ENCODE results near the gene KCTD5. TPM values are rescaled to one million over a fixed set of nuclear protein-coding genes. Genes with fewer than 3 reads are reported as not detected.
"Not testable (repeated sequence)": the region's sequence is repeated elsewhere in the genome, so short reads cannot be mapped to it uniquely, and the experiment has no call there.

The KCTD5 gene
- total RNA-seq (10 to 100 TPM; 19.5 to 29.1 (median 26.3) TPM), total RNA-seq (17.3 to 91.9 (median 34.1) reads per million in 29 experiments)
- total RNA-seq (2013) = 13.7 TPM

DNA sequence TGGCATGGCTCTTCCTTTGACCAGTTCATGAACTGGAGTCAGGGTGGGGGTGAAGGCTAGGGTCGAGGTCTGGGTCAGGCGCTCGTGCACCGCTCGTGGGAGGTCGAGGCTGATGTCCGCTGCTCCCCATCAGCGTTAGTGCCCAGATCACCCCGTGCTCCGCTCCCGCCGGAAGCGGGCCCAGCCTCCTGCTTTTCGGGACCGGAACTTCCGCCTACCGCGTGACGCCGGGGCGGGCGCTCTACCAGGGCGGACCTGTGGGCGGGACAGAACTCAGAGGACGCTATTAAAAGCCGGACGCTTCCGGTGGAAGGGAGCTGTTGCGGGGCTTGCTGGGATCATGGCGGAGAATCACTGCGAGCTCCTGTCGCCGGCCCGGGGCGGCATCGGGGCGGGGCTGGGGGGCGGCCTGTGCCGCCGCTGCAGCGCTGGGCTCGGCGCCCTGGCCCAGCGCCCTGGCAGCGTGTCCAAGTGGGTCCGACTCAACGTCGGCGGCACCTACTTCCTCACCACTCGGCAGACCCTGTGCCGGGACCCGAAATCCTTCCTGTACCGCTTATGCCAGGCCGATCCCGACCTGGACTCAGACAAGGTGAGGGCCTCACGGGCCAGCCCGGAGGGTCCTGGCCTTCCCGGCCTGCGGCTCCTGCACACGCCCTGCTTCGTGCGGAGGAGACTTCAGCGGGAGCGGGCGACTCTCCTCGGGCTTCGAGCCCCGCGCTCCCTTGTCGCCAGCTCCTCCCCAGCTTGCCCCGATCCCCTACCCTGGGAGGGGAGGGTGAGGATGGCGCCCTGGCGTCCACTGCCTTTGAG, at the start of gene KCTD5:
TSS of gene KCTD5 (plus strand) at position 315 of the 813 bp plus-strand sequence. CDS start at position 341, 26 bp downstream.
- CTCF ChIA-PET = interaction anchor here in 1 of 2 donors (0.5 to 1.7 kb wide), 5 partner anchors 9 to 910 kb away, joined by 3 to 7 read pairs (median 3); partner anchors contain the start of genes EME2 and MRPS34
- Mint-ChIP-seq H3K4me3 (peak within 1 kb of the TSS; percentile 92 to 97 (median 94)), H3K27me3 (no peaks in the 10 kb centered on the region), H3K9me3 (no peaks in the 10 kb centered on the region), H3K36me3 (no peaks in the 10 kb centered on the region), H3K4me1 (peaks cover 17 to 34% (median 29%) of the 10 kb centered on the region in 3 donors), H3K27ac (peak within 1 kb of the TSS; percentile 91 to 92)
- no peaks in the 10 kb centered on the region for H3K9me3 ChIP-seq
- DNase-seq (peak; percentile 87 to 99 (median 94)), ATAC-seq (replicated peaks in 1 of 4) (peak; percentile 95 to 97 (median 96))
- H3K4me1 ChIP-seq (ENCODE audit: control insufficient read depth in 1 of 2, extremely low read depth in 1 of 2, insufficient read depth in 2 of 2, low read length in 2 of 2) = peaks cover 5 to 36% of the 10 kb centered on the region in 2 experiments
- WGBS (ENCODE audit: insufficient coverage) = 0% methylated on average over 57 of the region's 73 CpGs
- peak within 1 kb of the TSS; percentile 83 for H3K27ac ChIP-seq (ENCODE audit: low read length)
- no peaks in the 10 kb centered on the region for H3K36me3 ChIP-seq (ENCODE audit: control insufficient read depth in 2 of 2, extremely low read depth in 1 of 2, insufficient read depth in 1 of 2, low read length in 1 of 2)
- POLR2A ChIA-PET = interaction anchor here in 1 of 2 donors (1.0 kb wide), 1 partner anchor 527 kb away, joined by 5 read pairs; the partner anchor contains the start of gene TRAF7
- H3K27me3 ChIP-seq (replicated peaks in 1 of 2; ENCODE audit: control insufficient read depth in 2 of 2, extremely low read depth in 1 of 2, insufficient read depth in 2 of 2, low read length in 1 of 2) = no peaks in the 10 kb centered on the region
- peak within 1 kb of the TSS; percentile 94 to 95 for H3K4me3 ChIP-seq (ENCODE audit: control insufficient read depth in 1 of 2, extremely low read depth in 1 of 2, low read length in 1 of 2)

- DNase-seq = peak in 27 of 35 experiments; percentile 6 to 64 (median 38)
- H3K4me3 Mint-ChIP-seq; H3K4me3 ChIP-seq (ENCODE audit: control insufficient read depth in 1 of 2, extremely low read depth in 1 of 2, low read length in 1 of 2); H3K27me3 Mint-ChIP-seq; H3K4me1 ChIP-seq (ENCODE audit: control insufficient read depth in 1 of 2, extremely low read depth in 1 of 2, insufficient read depth in 2 of 2, low read length in 2 of 2); H3K27ac ChIP-seq (ENCODE audit: low read length); H3K36me3 ChIP-seq (ENCODE audit: control insufficient read depth in 2 of 2, extremely low read depth in 1 of 2, insufficient read depth in 1 of 2, low read length in 1 of 2); H3K9me3 Mint-ChIP-seq; H3K36me3 Mint-ChIP-seq; H3K9me3 ChIP-seq; POLR2A ChIA-PET; H3K27me3 ChIP-seq (replicated peaks in 1 of 2; ENCODE audit: control insufficient read depth in 2 of 2, extremely low read depth in 1 of 2, insufficient read depth in 2 of 2, low read length in 1 of 2); H3K4me1 Mint-ChIP-seq; H3K27ac Mint-ChIP-seq; CTCF ChIA-PET: not testable (repeated sequence)
- ATAC-seq (replicated peaks in 1 of 4) = peak; percentile 72 to 93 (median 84)
- no CpG with 5 or more reads among the region's 12 CpGs for WGBS (ENCODE audit: insufficient coverage)
These were observed 43.1 kb upstream of the KCTD5 start for GRCh38 chr16:2639071-2639721.

DNA sequence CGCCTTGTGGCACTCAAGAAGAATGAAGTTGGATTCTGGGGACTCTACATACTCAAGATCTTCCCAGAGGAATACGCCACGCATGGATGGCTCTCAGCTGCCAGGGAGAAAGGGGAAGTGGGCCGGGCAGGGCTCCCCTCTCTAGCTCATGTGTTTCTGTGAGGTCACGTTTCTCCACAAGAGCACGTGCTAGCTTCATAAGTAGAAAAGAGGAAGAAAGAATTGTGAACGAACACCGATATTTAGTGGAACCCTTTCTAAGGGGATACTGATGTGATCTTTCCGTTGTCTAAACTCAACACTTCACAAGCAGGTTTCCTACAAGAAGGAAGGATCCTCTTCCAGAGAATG, 42.6 kb upstream of the KCTD5 start:
- H3K27me3 ChIP-seq (replicated peaks in 1 of 2; ENCODE audit: control insufficient read depth in 2 of 2, extremely low read depth in 1 of 2, insufficient read depth in 2 of 2, low read length in 1 of 2) = not testable (repeated sequence)

DNA sequence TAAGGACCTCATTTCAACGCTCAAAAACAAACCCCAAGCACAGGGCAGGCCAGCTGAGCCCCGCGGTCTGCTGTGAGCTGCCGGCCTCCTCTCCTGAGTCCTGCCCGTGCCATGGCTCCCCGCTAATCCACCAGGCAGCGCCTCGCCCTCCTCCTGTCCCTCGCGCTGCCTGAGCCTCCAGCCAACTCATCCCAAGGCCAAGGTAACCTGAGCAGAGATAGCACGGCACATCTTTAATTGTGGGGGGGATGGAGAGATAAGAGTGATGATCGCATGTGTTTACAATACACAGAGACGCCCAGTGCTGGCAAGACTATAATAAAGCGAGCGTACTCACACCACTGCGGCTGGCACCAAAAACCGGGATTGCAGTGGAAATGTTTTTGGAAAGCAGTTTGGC, 39.8 kb upstream of the KCTD5 start:
- H3K4me1 ChIP-seq (ENCODE audit: control insufficient read depth in 1 of 2, extremely low read depth in 1 of 2, insufficient read depth in 2 of 2, low read length in 2 of 2); H3K27ac Mint-ChIP-seq; H3K27me3 Mint-ChIP-seq; POLR2A ChIA-PET; H3K36me3 ChIP-seq (ENCODE audit: control insufficient read depth in 2 of 2, extremely low read depth in 1 of 2, insufficient read depth in 1 of 2, low read length in 1 of 2); H3K4me3 ChIP-seq (ENCODE audit: control insufficient read depth in 1 of 2, extremely low read depth in 1 of 2, low read length in 1 of 2); ATAC-seq (replicated peaks in 1 of 4); H3K9me3 ChIP-seq; CTCF ChIA-PET; H3K36me3 Mint-ChIP-seq; DNase-seq; H3K4me3 Mint-ChIP-seq; H3K9me3 Mint-ChIP-seq; H3K27me3 ChIP-seq (replicated peaks in 1 of 2; ENCODE audit: control insufficient read depth in 2 of 2, extremely low read depth in 1 of 2, insufficient read depth in 2 of 2, low read length in 1 of 2); H3K27ac ChIP-seq (ENCODE audit: low read length); H3K4me1 Mint-ChIP-seq: not testable (repeated sequence)
- no CpG with 5 or more reads among the region's 17 CpGs for WGBS (ENCODE audit: insufficient coverage)

More for the DNA sequence above, 42.6 kb upstream of the KCTD5 start:
- H3K27me3 Mint-ChIP-seq; H3K36me3 ChIP-seq (ENCODE audit: control insufficient read depth in 2 of 2, extremely low read depth in 1 of 2, insufficient read depth in 1 of 2, low read length in 1 of 2); H3K27ac ChIP-seq (ENCODE audit: low read length); H3K4me3 Mint-ChIP-seq; DNase-seq; H3K9me3 Mint-ChIP-seq; POLR2A ChIA-PET; H3K4me1 Mint-ChIP-seq; H3K36me3 Mint-ChIP-seq; H3K9me3 ChIP-seq; H3K4me3 ChIP-seq (ENCODE audit: control insufficient read depth in 1 of 2, extremely low read depth in 1 of 2, low read length in 1 of 2); H3K27ac Mint-ChIP-seq; CTCF ChIA-PET; H3K4me1 ChIP-seq (ENCODE audit: control insufficient read depth in 1 of 2, extremely low read depth in 1 of 2, insufficient read depth in 2 of 2, low read length in 2 of 2): not testable (repeated sequence)
- no CpG with 5 or more reads among the region's 9 CpGs for WGBS (ENCODE audit: insufficient coverage)
- ATAC-seq (replicated peaks in 1 of 4) = peak in 1 of 4 experiments; percentile 16

GRCh38 chr16:2644754-2645453, 37.4 kb upstream of the KCTD5 start:
- ATAC-seq (replicated peaks in 1 of 4); H3K27ac Mint-ChIP-seq; DNase-seq; H3K27me3 Mint-ChIP-seq; H3K9me3 Mint-ChIP-seq; H3K36me3 Mint-ChIP-seq; POLR2A ChIA-PET; H3K9me3 ChIP-seq; H3K27ac ChIP-seq (ENCODE audit: low read length); CTCF ChIA-PET; H3K27me3 ChIP-seq (replicated peaks in 1 of 2; ENCODE audit: control insufficient read depth in 2 of 2, extremely low read depth in 1 of 2, insufficient read depth in 2 of 2, low read length in 1 of 2); H3K4me3 ChIP-seq (ENCODE audit: control insufficient read depth in 1 of 2, extremely low read depth in 1 of 2, low read length in 1 of 2); H3K4me1 Mint-ChIP-seq; H3K4me1 ChIP-seq (ENCODE audit: control insufficient read depth in 1 of 2, extremely low read depth in 1 of 2, insufficient read depth in 2 of 2, low read length in 2 of 2); H3K4me3 Mint-ChIP-seq; H3K36me3 ChIP-seq (ENCODE audit: control insufficient read depth in 2 of 2, extremely low read depth in 1 of 2, insufficient read depth in 1 of 2, low read length in 1 of 2): not testable (repeated sequence)
- no CpG with 5 or more reads among the region's 12 CpGs for WGBS (ENCODE audit: insufficient coverage)

GRCh38 chr16:2651268-2651871, 31.0 kb upstream of the KCTD5 start:
- DNase-seq; H3K36me3 ChIP-seq (ENCODE audit: control insufficient read depth in 2 of 2, extremely low read depth in 1 of 2, insufficient read depth in 1 of 2, low read length in 1 of 2); CTCF ChIA-PET; H3K9me3 ChIP-seq; H3K4me3 Mint-ChIP-seq; H3K4me1 Mint-ChIP-seq; H3K4me3 ChIP-seq (ENCODE audit: control insufficient read depth in 1 of 2, extremely low read depth in 1 of 2, low read length in 1 of 2); H3K4me1 ChIP-seq (ENCODE audit: control insufficient read depth in 1 of 2, extremely low read depth in 1 of 2, insufficient read depth in 2 of 2, low read length in 2 of 2); H3K27ac Mint-ChIP-seq; H3K27ac ChIP-seq (ENCODE audit: low read length); POLR2A ChIA-PET; H3K9me3 Mint-ChIP-seq; ATAC-seq (replicated peaks in 1 of 4); H3K36me3 Mint-ChIP-seq; H3K27me3 Mint-ChIP-seq: not testable (repeated sequence)
- WGBS (ENCODE audit: insufficient coverage) = no CpG with 5 or more reads among the region's 14 CpGs
- peaks cover 0 to 11% of the 10 kb centered on the region in 2 experiments for H3K27me3 ChIP-seq (replicated peaks in 1 of 2; ENCODE audit: control insufficient read depth in 2 of 2, extremely low read depth in 1 of 2, insufficient read depth in 2 of 2, low read length in 1 of 2)

Measured in T-cell (primary cell).